Measurements from ENCODE around the gene KRTAP12-4.
A peak's percentile ranks its signal among the peaks of the same experiment; 100 is the strongest.

The KRTAP12-4 gene

GRCh38 chr21:44658913-44659595 is 4.6 kb upstream of the KRTAP12-4 start:
- TF ChIP-seq SUZ12 (IDR thresholded peaks at IDR 0.05; ENCODE audit: extremely low read depth, insufficient read depth, insufficient read length) (no peak), YY1 (IDR thresholded peaks at IDR 0.05; ENCODE audit: insufficient read depth, insufficient read length) (no peak)
- no peak for DNase-seq (ENCODE audit: low read depth, low spot score)

GRCh38 chr21:44658541-44658910 is 4.1 kb upstream of the KRTAP12-4 start:
- H3K27me3 ChIP-seq (ENCODE audit: insufficient read depth, insufficient read length) = no peaks in the 10 kb centered on the region
- no peaks in the 10 kb centered on the region for H3K36me3 ChIP-seq (ENCODE audit: insufficient read depth, insufficient read length, low read length)
- H3K4me1 ChIP-seq (ENCODE audit: insufficient read depth, insufficient read length) = peaks cover 6% of the 10 kb centered on the region
- no peak for TF ChIP-seq YY1 (IDR thresholded peaks at IDR 0.05; ENCODE audit: insufficient read depth, insufficient read length)
- TF ChIP-seq SUZ12 (IDR thresholded peaks at IDR 0.05; ENCODE audit: extremely low read depth, insufficient read depth, insufficient read length) = no peak
- TF ChIP-seq ZNF274 (IDR thresholded peaks at IDR 0.05; ENCODE audit: low read depth, low read length) = no peak
- peaks cover 12% of the 10 kb centered on the region for H3K9me3 ChIP-seq (ENCODE audit: insufficient read depth, low read length)
- no peak overlapping the region for H3K9ac ChIP-seq (ENCODE audit: insufficient read length, low read depth)
- no peak for DNase-seq (ENCODE audit: low read depth, low spot score)
- no peak overlapping the region for H3K4me3 ChIP-seq (ENCODE audit: insufficient read length, low read depth)

More at GRCh38 chr21:44658913-44659595, 4.6 kb upstream of the KRTAP12-4 start:
- Histone ChIP-seq H3K36me3 (ENCODE audit: insufficient read depth, insufficient read length, low read length) (no peaks in the 10 kb centered on the region), H3K4me1 (ENCODE audit: insufficient read depth, insufficient read length) (peaks cover 6% of the 10 kb centered on the region), H3K9ac (ENCODE audit: insufficient read length, low read depth) (no peak overlapping the region), H3K4me3 (ENCODE audit: insufficient read length, low read depth) (no peak overlapping the region), H3K27me3 (ENCODE audit: insufficient read depth, insufficient read length) (no peaks in the 10 kb centered on the region), H3K9me3 (ENCODE audit: insufficient read depth, low read length) (peaks cover 18% of the 10 kb centered on the region)

GRCh38 chr21:44657635-44658540 is 3.4 kb upstream of the KRTAP12-4 start, which contains the start of gene KRTAP12-3:
Gene KRTAP12-3 (plus strand): TSS chr21:44657932. CDS start chr21:44657980, 48 bp downstream.
- TF ChIP-seq SUZ12 (IDR thresholded peaks at IDR 0.05; ENCODE audit: extremely low read depth, insufficient read depth, insufficient read length) (no peak), ZNF274 (IDR thresholded peaks at IDR 0.05; ENCODE audit: low read depth, low read length) (no peak), YY1 (IDR thresholded peaks at IDR 0.05; ENCODE audit: insufficient read depth, insufficient read length) (no peak)
- H3K4me1 ChIP-seq (ENCODE audit: insufficient read depth, insufficient read length) = peaks cover 6% of the 10 kb centered on the region
- H3K27me3 ChIP-seq (ENCODE audit: insufficient read depth, insufficient read length) = no peaks in the 10 kb centered on the region
- no peak within 1 kb of the TSS for H3K4me3 ChIP-seq (ENCODE audit: insufficient read length, low read depth)
- peaks cover 8% of the 10 kb centered on the region for H3K9me3 ChIP-seq (ENCODE audit: insufficient read depth, low read length)
- H3K9ac ChIP-seq (ENCODE audit: insufficient read length, low read depth) = no peak within 1 kb of the TSS
- DNase-seq (ENCODE audit: low read depth, low spot score) = no peak
- no peaks in the 10 kb centered on the region for H3K36me3 ChIP-seq (ENCODE audit: insufficient read depth, insufficient read length, low read length)

- H3K27me3 ChIP-seq (ENCODE audit: insufficient read depth, insufficient read length) = no peaks in the 10 kb centered on the region
- no peaks in the 10 kb centered on the region for H3K36me3 ChIP-seq (ENCODE audit: insufficient read depth, insufficient read length, low read length)
- no peak for DNase-seq (ENCODE audit: low read depth, low spot score)
- no peak overlapping the region for H3K9ac ChIP-seq (ENCODE audit: insufficient read length, low read depth)
- H3K4me1 ChIP-seq (ENCODE audit: insufficient read depth, insufficient read length) = peaks cover 6% of the 10 kb centered on the region
- no peak overlapping the region for H3K4me3 ChIP-seq (ENCODE audit: insufficient read length, low read depth)
- TF ChIP-seq YY1 (IDR thresholded peaks at IDR 0.05; ENCODE audit: insufficient read depth, insufficient read length) (no peak), SUZ12 (IDR thresholded peaks at IDR 0.05; ENCODE audit: extremely low read depth, insufficient read depth, insufficient read length) (no peak), ZNF274 (IDR thresholded peaks at IDR 0.05; ENCODE audit: low read depth, low read length) (no peak)
- peaks cover 8% of the 10 kb centered on the region; the same call in 1 of the 2 replicates for H3K9me3 ChIP-seq (ENCODE audit: insufficient read depth, low read length)
Measured at GRCh38 chr21:44656868-44657267, 2.4 kb upstream of the KRTAP12-4 start.

- TF ChIP-seq ZNF274 (IDR thresholded peaks at IDR 0.05; ENCODE audit: low read depth, low read length) = no peak
- no peak for TF ChIP-seq SUZ12 (IDR thresholded peaks at IDR 0.05; ENCODE audit: extremely low read depth, insufficient read depth, insufficient read length)
- TF ChIP-seq YY1 (IDR thresholded peaks at IDR 0.05; ENCODE audit: insufficient read depth, insufficient read length) = no peak
- no peak overlapping the region for H3K4me3 ChIP-seq (ENCODE audit: insufficient read length, low read depth)
- H3K27me3 ChIP-seq (ENCODE audit: insufficient read depth, insufficient read length) = no peaks in the 10 kb centered on the region
- peaks cover 6% of the 10 kb centered on the region for H3K4me1 ChIP-seq (ENCODE audit: insufficient read depth, insufficient read length)
- DNase-seq (ENCODE audit: low read depth, low spot score) = no peak
- H3K9me3 ChIP-seq (ENCODE audit: insufficient read depth, low read length) = peaks cover 8% of the 10 kb centered on the region; the same call in 1 of the 2 replicates
- no peaks in the 10 kb centered on the region for H3K36me3 ChIP-seq (ENCODE audit: insufficient read depth, insufficient read length, low read length)
- H3K9ac ChIP-seq (ENCODE audit: insufficient read length, low read depth) = no peak overlapping the region
Measured at GRCh38 chr21:44653656-44654575, 543 bp downstream of the KRTAP12-4 start.

- DNase-seq (ENCODE audit: low read depth, low spot score) = peak; percentile 5
- Histone ChIP-seq H3K4me1 (ENCODE audit: insufficient read depth, insufficient read length) (peaks cover 5% of the 10 kb centered on the region), H3K9ac (ENCODE audit: insufficient read length, low read depth) (no peak overlapping the region), H3K36me3 (ENCODE audit: insufficient read depth, insufficient read length, low read length) (no peaks in the 10 kb centered on the region), H3K4me3 (ENCODE audit: insufficient read length, low read depth) (no peak overlapping the region), H3K27me3 (ENCODE audit: insufficient read depth, insufficient read length) (no peaks in the 10 kb centered on the region), H3K9me3 (ENCODE audit: insufficient read depth, low read length) (peaks cover 8% of the 10 kb centered on the region; the same call in 1 of the 2 replicates)
- TF ChIP-seq ZNF274 (IDR thresholded peaks at IDR 0.05; ENCODE audit: low read depth, low read length) = no peak
- no peak for TF ChIP-seq YY1 (IDR thresholded peaks at IDR 0.05; ENCODE audit: insufficient read depth, insufficient read length)
- TF ChIP-seq SUZ12 (IDR thresholded peaks at IDR 0.05; ENCODE audit: extremely low read depth, insufficient read depth, insufficient read length) = no peak
Measured at GRCh38 chr21:44653123-44653522, 1.3 kb downstream of the KRTAP12-4 start.
